ENCODE measurements around the gene SOAT2.

The SOAT2 gene

GRCh38 chr12:53097564-53098353, 5.5 kb upstream of the SOAT2 start, which contains the start of gene IGFBP6:
TSS of gene IGFBP6 (plus strand) at chr12:53097667. CDS start at chr12:53097718, 51 bp downstream.
- Histone ChIP-seq H3K9ac (ENCODE audit: low read length in 5 of 5) (peak within 1 kb of the TSS; percentile 63 to 71 (median 64)), H3K4me3 (ENCODE audit: low read depth in 1 of 5, low read length in 5 of 5) (peak within 1 kb of the TSS; percentile 64 to 84 (median 76)), H3K9me3 (ENCODE audit: control insufficient read depth in 5 of 5, low read length in 5 of 5) (no peaks in the 10 kb centered on the region), H3K36me3 (ENCODE audit: control insufficient read depth in 5 of 5, insufficient read depth in 5 of 5, low read length in 5 of 5) (peaks cover 0 to 16% (median 4%) of the 10 kb centered on the region in 5 donors), H3K27me3 (ENCODE audit: control insufficient read depth in 5 of 5, insufficient read depth in 4 of 5, low read length in 5 of 5) (no peaks in the 10 kb centered on the region), H3K4me1 (ENCODE audit: control insufficient read depth in 5 of 5, insufficient read depth in 5 of 5, low read length in 5 of 5) (peaks cover 14 to 52% (median 49%) of the 10 kb centered on the region in 5 donors), H3K27ac (ENCODE audit: low read depth, low read length) (peak within 1 kb of the TSS; percentile 80)

GRCh38 chr12:53098354-53098981, 4.8 kb upstream of the SOAT2 start:
- peaks cover 0 to 16% (median 4%) of the 10 kb centered on the region in 5 donors for H3K36me3 ChIP-seq (ENCODE audit: control insufficient read depth in 5 of 5, insufficient read depth in 5 of 5, low read length in 5 of 5)
- peaks cover 14 to 57% (median 55%) of the 10 kb centered on the region in 5 donors for H3K4me1 ChIP-seq (ENCODE audit: control insufficient read depth in 5 of 5, insufficient read depth in 5 of 5, low read length in 5 of 5)
- no peaks in the 10 kb centered on the region for H3K27me3 ChIP-seq (ENCODE audit: control insufficient read depth in 5 of 5, insufficient read depth in 4 of 5, low read length in 5 of 5)
- H3K9ac ChIP-seq (ENCODE audit: low read length in 5 of 5) = peak overlapping the region; percentile 54 to 71 (median 63)
- H3K9me3 ChIP-seq (ENCODE audit: control insufficient read depth in 5 of 5, low read length in 5 of 5) = no peaks in the 10 kb centered on the region
- peak overlapping the region; percentile 41 to 84 (median 76) for H3K4me3 ChIP-seq (ENCODE audit: low read depth in 1 of 5, low read length in 5 of 5)
- H3K27ac ChIP-seq (ENCODE audit: low read depth, low read length) = peak overlapping the region; percentile 80

GRCh38 chr12:53099071-53099882, 4.0 kb upstream of the SOAT2 start:
- H3K27ac ChIP-seq (ENCODE audit: low read depth, low read length) = peak overlapping the region; percentile 80
- peak overlapping the region; percentile 41 to 84 (median 76) for H3K4me3 ChIP-seq (ENCODE audit: low read depth in 1 of 5, low read length in 5 of 5)

GRCh38 chr12:53100466-53101151, 2.7 kb upstream of the SOAT2 start:
- H3K27me3 ChIP-seq (ENCODE audit: control insufficient read depth in 5 of 5, insufficient read depth in 4 of 5, low read length in 5 of 5) = no peaks in the 10 kb centered on the region
- peaks cover 7 to 52% (median 42%) of the 10 kb centered on the region in 5 donors for H3K4me1 ChIP-seq (ENCODE audit: control insufficient read depth in 5 of 5, insufficient read depth in 5 of 5, low read length in 5 of 5)
- no peak overlapping the region for H3K27ac ChIP-seq (ENCODE audit: low read depth, low read length)
- H3K4me3 ChIP-seq (ENCODE audit: low read depth in 1 of 5, low read length in 5 of 5) = no peak overlapping the region
- H3K9me3 ChIP-seq (ENCODE audit: control insufficient read depth in 5 of 5, low read length in 5 of 5) = no peaks in the 10 kb centered on the region
- H3K9ac ChIP-seq (ENCODE audit: low read length in 5 of 5) = no peak overlapping the region
- peaks cover 0 to 16% (median 4%) of the 10 kb centered on the region in 5 donors for H3K36me3 ChIP-seq (ENCODE audit: control insufficient read depth in 5 of 5, insufficient read depth in 5 of 5, low read length in 5 of 5)

More at GRCh38 chr12:53099071-53099882, 4.0 kb upstream of the SOAT2 start:
- Histone ChIP-seq H3K9me3 (ENCODE audit: control insufficient read depth in 5 of 5, low read length in 5 of 5) (no peaks in the 10 kb centered on the region), H3K36me3 (ENCODE audit: control insufficient read depth in 5 of 5, insufficient read depth in 5 of 5, low read length in 5 of 5) (peaks cover 0 to 16% (median 4%) of the 10 kb centered on the region in 5 donors), H3K27me3 (ENCODE audit: control insufficient read depth in 5 of 5, insufficient read depth in 4 of 5, low read length in 5 of 5) (no peaks in the 10 kb centered on the region), H3K9ac (ENCODE audit: low read length in 5 of 5) (peak overlapping the region in 3 of 5 donors; percentile 50 to 61 (median 54)), H3K4me1 (ENCODE audit: control insufficient read depth in 5 of 5, insufficient read depth in 5 of 5, low read length in 5 of 5) (peaks cover 9 to 53% (median 49%) of the 10 kb centered on the region in 5 donors)

DNA sequence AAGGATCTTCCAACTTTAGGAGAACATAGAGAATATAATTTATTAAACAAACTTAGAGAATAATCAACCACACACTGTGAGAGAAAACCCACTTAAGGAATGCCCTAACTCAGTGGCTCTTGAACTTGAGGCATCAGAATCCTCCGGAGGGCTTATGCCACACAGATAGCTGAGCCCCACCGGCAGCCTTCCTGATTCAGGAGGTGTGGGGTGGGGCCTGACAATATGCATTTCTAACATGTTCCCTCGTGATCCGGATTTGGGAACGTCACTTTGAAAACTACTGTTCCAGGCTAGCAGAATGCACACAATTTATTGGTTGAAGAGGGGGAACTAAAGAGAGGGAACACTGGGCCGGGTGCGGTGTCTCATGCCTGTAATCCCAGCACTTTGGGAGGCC, 2.0 kb upstream of the SOAT2 start:
- Histone ChIP-seq H3K27ac (ENCODE audit: low read depth, low read length) (no peak overlapping the region), H3K9me3 (ENCODE audit: control insufficient read depth in 5 of 5, low read length in 5 of 5) (no peaks in the 10 kb centered on the region), H3K36me3 (ENCODE audit: control insufficient read depth in 5 of 5, insufficient read depth in 5 of 5, low read length in 5 of 5) (peaks cover 0 to 16% (median 4%) of the 10 kb centered on the region in 5 donors), H3K4me1 (ENCODE audit: control insufficient read depth in 5 of 5, insufficient read depth in 5 of 5, low read length in 5 of 5) (peaks cover 7 to 46% (median 36%) of the 10 kb centered on the region in 5 donors), H3K27me3 (ENCODE audit: control insufficient read depth in 5 of 5, insufficient read depth in 4 of 5, low read length in 5 of 5) (no peaks in the 10 kb centered on the region), H3K9ac (ENCODE audit: low read length in 5 of 5) (no peak overlapping the region), H3K4me3 (ENCODE audit: low read depth in 1 of 5, low read length in 5 of 5) (no peak overlapping the region)

DNA sequence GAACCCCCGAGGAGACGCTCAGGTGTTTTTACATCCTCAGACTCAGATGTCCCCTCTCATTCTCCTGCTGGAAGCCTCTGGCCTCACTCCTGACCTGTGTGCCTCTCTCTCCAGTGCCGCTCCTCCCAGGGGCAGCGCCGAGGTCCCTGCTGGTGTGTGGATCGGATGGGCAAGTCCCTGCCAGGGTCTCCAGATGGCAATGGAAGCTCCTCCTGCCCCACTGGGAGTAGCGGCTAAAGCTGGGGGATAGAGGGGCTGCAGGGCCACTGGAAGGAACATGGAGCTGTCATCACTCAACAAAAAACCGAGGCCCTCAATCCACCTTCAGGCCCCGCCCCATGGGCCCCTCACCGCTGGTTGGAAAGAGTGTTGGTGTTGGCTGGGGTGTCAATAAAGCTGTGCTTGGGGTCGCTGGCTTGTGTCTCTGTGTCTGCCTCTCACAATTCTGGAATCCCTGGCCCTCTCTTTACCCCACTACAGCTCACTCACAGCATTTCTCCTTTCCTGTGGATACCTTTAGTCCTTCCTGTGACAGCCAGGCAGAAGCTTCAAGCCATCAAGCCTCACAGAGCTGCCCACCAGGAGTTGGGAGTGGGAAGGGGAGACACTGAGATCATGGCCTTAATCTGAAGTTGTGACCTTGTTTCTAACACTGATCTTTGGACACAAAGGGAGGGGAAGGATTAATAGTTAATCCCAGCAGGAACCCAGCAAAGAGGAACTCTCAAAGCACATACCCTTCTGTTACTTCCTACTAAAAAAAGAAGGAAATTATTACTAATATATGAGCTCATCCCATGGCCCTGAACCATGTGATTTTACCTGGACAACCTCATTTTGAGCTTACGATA, 1.1 kb upstream of the SOAT2 start:
- H3K4me3 ChIP-seq (ENCODE audit: low read depth in 1 of 5, low read length in 5 of 5) = no peak overlapping the region
- no peak overlapping the region for H3K27ac ChIP-seq (ENCODE audit: low read depth, low read length)
- peak overlapping the region in 1 of 5 donors; percentile 48 for H3K9ac ChIP-seq (ENCODE audit: low read length in 5 of 5)
- H3K36me3 ChIP-seq (ENCODE audit: control insufficient read depth in 5 of 5, insufficient read depth in 5 of 5, low read length in 5 of 5) = peaks cover 0 to 16% (median 4%) of the 10 kb centered on the region in 5 donors
- peaks cover 7 to 39% (median 34%) of the 10 kb centered on the region in 5 donors for H3K4me1 ChIP-seq (ENCODE audit: control insufficient read depth in 5 of 5, insufficient read depth in 5 of 5, low read length in 5 of 5)
- H3K27me3 ChIP-seq (ENCODE audit: control insufficient read depth in 5 of 5, insufficient read depth in 4 of 5, low read length in 5 of 5) = no peaks in the 10 kb centered on the region
- no peaks in the 10 kb centered on the region for H3K9me3 ChIP-seq (ENCODE audit: control insufficient read depth in 5 of 5, low read length in 5 of 5)

DNA sequence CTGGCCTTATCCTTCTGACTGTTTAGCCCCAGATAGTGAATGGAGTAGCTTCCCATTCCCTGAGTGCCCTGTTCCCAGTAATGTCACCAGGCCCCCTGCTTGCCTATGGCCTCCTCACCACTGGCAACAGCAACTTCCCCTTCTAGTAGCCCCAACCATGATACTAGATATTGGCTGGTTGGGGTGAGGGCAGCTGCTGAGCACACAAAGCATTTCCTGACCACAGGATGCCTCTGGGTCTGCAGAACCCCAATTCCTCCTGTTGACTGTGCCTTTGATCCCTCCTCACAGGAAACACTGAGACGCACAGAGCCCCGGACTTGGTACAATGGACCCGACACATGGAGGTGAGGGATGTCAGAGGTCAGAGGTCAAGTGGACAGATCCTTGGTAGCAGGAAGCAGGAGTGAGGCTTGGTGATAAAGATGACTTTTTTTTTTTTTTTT, 597 bp downstream of the SOAT2 start:
- no peaks in the 10 kb centered on the region for H3K9me3 ChIP-seq (ENCODE audit: control insufficient read depth in 5 of 5, low read length in 5 of 5)
- H3K4me1 ChIP-seq (ENCODE audit: control insufficient read depth in 5 of 5, insufficient read depth in 5 of 5, low read length in 5 of 5) = peaks cover 5 to 24% (median 18%) of the 10 kb centered on the region in 5 donors
- H3K27ac ChIP-seq (ENCODE audit: low read depth, low read length) = no peak overlapping the region
- no peak overlapping the region for H3K4me3 ChIP-seq (ENCODE audit: low read depth in 1 of 5, low read length in 5 of 5)
- H3K36me3 ChIP-seq (ENCODE audit: control insufficient read depth in 5 of 5, insufficient read depth in 5 of 5, low read length in 5 of 5) = peaks cover 0 to 16% (median 4%) of the 10 kb centered on the region in 5 donors
- no peak overlapping the region for H3K9ac ChIP-seq (ENCODE audit: low read length in 5 of 5)
- no peaks in the 10 kb centered on the region for H3K27me3 ChIP-seq (ENCODE audit: control insufficient read depth in 5 of 5, insufficient read depth in 4 of 5, low read length in 5 of 5)

GRCh38 chr12:53105256-53105655, 2.0 kb downstream of the SOAT2 start:
- peaks cover 0 to 16% (median 4%) of the 10 kb centered on the region in 5 donors for H3K36me3 ChIP-seq (ENCODE audit: control insufficient read depth in 5 of 5, insufficient read depth in 5 of 5, low read length in 5 of 5)
- H3K4me3 ChIP-seq (ENCODE audit: low read depth in 1 of 5, low read length in 5 of 5) = no peak overlapping the region
- no peak overlapping the region for H3K27ac ChIP-seq (ENCODE audit: low read depth, low read length)
- no peaks in the 10 kb centered on the region for H3K9me3 ChIP-seq (ENCODE audit: control insufficient read depth in 5 of 5, low read length in 5 of 5)
- no peak overlapping the region for H3K9ac ChIP-seq (ENCODE audit: low read length in 5 of 5)
- H3K27me3 ChIP-seq (ENCODE audit: control insufficient read depth in 5 of 5, insufficient read depth in 4 of 5, low read length in 5 of 5) = no peaks in the 10 kb centered on the region
- H3K4me1 ChIP-seq (ENCODE audit: control insufficient read depth in 5 of 5, insufficient read depth in 5 of 5, low read length in 5 of 5) = peaks cover 0 to 18% (median 12%) of the 10 kb centered on the region in 5 donors
